ENCODE data around the gene SEMA5A. TPM values are rescaled to one million over a fixed set of nuclear protein-coding genes. Genes with fewer than 3 reads are reported as not detected.

Gene SEMA5A
- total RNA-seq, 2 donors from 2014 or later: 3.4 to 40.2 TPM

DNA sequence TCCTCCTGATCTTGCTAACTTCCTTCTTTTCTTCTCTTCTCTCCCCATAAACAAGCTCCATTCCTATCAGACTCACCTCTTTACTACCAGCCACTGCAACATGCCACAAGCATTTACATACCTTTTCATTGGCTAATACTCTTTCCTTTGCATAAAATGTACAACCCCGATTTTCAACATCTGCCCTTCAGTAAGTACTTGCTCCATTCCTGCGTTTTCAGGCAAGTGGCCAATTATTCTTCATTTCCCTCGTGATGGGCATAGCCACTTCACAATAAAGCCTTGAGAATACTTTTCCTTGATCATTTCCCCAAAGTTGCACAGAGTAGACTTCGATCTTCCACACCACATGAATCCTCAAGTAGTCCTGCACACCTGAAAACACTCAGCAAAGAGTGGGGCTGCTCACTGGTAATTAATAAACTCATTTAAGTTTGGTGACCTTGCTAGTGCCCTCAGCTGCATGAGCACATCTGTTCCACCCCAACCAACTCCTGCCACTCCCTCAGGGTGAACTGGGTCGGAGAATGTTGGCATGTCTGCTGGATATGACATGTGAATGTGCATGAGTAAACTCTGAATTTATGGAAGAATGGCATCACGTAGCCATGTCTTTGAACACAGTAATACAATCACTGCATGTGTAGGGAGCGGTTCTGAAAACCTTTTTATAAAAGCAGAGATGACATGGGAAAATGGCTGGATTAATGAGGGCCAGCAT, 535.8 kb downstream of the SEMA5A start:
- Histone ChIP-seq H3K27ac (no peak overlapping the region), H3K36me3 (replicated peaks in 1 of 2; ENCODE audit: insufficient read depth in 1 of 2, low read depth in 2 of 2) (no peaks in the 10 kb centered on the region), H3K27me3 (no peaks in the 10 kb centered on the region), H3K4me1 (no peaks in the 10 kb centered on the region), H3K4me3 (no peak overlapping the region), H3K9me3 (no peaks in the 10 kb centered on the region)
- TF ChIP-seq CTCF (IDR thresholded peaks at IDR 0.05) (no peak), POLR2A (IDR thresholded peaks at IDR 0.05) (no peak)
- intact Hi-C loops (cut with DNase I): no loop called here
- no peak for ATAC-seq
- DNase-seq: no peak
- 58 to 65% methylated on average over 7 of the region's 7 CpGs for WGBS, 2 donors

GRCh38 chr5:8997542-8998070, 548.3 kb downstream of the SEMA5A start:
- intact Hi-C loops (cut with DNase I): no loop called here
- H3K36me3 ChIP-seq (replicated peaks in 1 of 2; ENCODE audit: insufficient read depth in 1 of 2, low read depth in 2 of 2): no peaks in the 10 kb centered on the region
- H3K4me3 ChIP-seq: no peak overlapping the region
- no peaks in the 10 kb centered on the region for H3K9me3 ChIP-seq
- no peak overlapping the region for H3K27ac ChIP-seq
- ATAC-seq (no peak), DNase-seq (no peak)
- no peak for TF ChIP-seq POLR2A (IDR thresholded peaks at IDR 0.05)
- TF ChIP-seq CTCF (IDR thresholded peaks at IDR 0.05): no peak
- H3K4me1 ChIP-seq: no peaks in the 10 kb centered on the region
- H3K27me3 ChIP-seq: no peaks in the 10 kb centered on the region
- 16 to 21% methylated on average over 1 of the region's 1 CpG for WGBS, 2 donors

DNA sequence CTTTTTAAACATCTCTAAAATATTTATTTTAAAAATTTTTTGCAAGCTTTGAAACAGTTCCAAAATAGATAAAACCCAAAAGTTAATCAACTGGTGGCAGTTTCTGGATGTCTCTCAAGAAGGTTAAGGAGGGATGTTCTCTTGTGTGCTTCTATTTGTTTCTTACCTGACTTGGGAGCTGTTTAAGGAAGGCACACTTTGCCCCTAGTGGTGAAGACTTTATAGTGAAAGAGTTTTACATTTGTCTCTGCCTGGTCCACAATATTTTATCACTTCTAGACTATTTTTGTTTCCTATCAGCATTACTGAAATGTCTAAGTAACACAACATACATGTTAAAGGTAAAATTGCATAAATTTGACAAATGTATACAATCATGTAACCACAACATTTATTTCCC, 552.8 kb downstream of the SEMA5A start:
- no peak for ATAC-seq
- intact Hi-C loops (cut with DNase I): no loop called here
- no peak for DNase-seq

More for the DNA sequence above, 552.8 kb downstream of the SEMA5A start:
- no peaks in the 10 kb centered on the region for H3K4me1 ChIP-seq
- TF ChIP-seq CTCF (IDR thresholded peaks at IDR 0.05) (peak in 2 of 7 experiments; percentile 13 to 15), POLR2A (IDR thresholded peaks at IDR 0.05) (no peak)
- H3K27ac ChIP-seq: no peak overlapping the region
- no peaks in the 10 kb centered on the region for H3K9me3 ChIP-seq
- H3K27me3 ChIP-seq: no peaks in the 10 kb centered on the region
- no peak overlapping the region for H3K4me3 ChIP-seq
- no peaks in the 10 kb centered on the region for H3K36me3 ChIP-seq (replicated peaks in 1 of 2; ENCODE audit: insufficient read depth in 1 of 2, low read depth in 2 of 2)

Small RNAs within 50 kb of the gene (microRNA-seq; reads per million reads assigned to microRNA genes)
- gene MIR4636 (ENCODE audit: borderline number of aligned reads in 2 of 2, borderline replicate concordance in 2 of 2): 4.0 to 8.8 reads per million in 2 donors

Small RNAs within 50 kb of the gene (small RNA-seq; reads per million reads assigned to genes)
- gene MIR4636 (not detected), gene SNORD123 (334 reads per million, percentile 98 among the genes with 10 or more reads in this experiment)

Other genes starting within 250 kb of the SEMA5A start
- gene TAS2R1, start 84.3 kb upstream of the SEMA5A start, total RNA-seq: not detected